DMS 273 (cell line): Measurements from ENCODE around the gene ZFR2.
A peak's percentile ranks its signal among the peaks of the same experiment; 100 is the strongest.
"Not testable (repeated sequence)": the region's sequence is repeated elsewhere in the genome, so short reads cannot be mapped to it uniquely, and the experiment has no call there.

ENCODE experiments used
- DNase-seq: peaks from one replicate; lab custom pipeline; 2025; ENCODE audit not compliant: unreplicated experiment; lab: John Stamatoyannopoulos, UW

The ZFR2 gene

DNA sequence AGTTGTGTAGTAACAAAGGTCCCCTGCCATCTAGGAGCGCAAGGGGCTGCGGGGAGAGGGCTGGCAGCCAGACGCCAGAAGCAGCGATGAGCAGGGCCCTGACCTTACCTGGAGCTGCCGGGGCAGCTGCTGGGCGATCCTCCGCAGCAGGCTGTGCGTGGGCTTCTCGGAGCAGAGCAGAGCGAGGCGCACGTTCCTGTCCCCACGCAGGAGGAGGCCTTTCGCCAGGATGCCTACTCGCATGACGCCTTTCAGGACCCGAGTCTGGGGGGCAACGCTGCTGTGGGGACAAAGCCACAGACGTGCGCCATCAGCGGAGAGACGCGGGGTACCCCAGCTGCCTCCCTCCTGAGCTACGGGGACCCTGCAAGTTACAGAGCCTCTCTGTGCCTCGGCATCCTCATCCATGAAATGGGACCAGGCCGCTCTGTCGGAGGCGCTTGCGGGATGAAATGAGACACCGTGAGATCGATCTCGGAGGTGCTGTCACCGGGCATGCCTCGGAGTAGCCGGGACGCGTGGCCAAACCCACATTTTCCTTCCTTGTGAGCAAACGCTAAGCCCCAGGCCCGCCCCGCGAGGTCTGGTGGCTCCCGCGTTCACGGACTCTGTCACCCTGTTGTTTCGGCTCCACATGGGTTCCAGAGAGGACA is 52.1 kb downstream of the ZFR2 start:
- no peak for DNase-seq

DNA sequence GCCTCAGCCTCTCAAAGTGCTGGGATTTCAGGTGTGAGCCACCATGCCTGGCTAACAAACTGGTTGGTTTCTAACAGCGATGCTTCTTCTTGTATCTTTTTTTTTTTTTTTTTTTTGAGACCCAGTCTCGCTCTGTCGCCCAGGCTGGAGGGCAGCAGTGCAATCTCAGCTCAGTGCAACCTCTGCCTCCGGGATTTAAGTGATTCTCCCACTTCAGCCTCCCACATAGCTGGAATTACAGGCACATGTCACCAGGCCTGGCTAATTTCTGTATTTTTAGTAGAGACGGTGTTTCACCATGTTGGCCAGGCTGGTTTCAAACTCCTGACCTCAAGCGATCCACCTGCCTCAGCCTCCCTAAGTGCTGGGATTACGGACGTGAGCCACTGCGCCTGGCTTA is 52.7 kb downstream of the ZFR2 start:
- not testable (repeated sequence) for DNase-seq

DNA sequence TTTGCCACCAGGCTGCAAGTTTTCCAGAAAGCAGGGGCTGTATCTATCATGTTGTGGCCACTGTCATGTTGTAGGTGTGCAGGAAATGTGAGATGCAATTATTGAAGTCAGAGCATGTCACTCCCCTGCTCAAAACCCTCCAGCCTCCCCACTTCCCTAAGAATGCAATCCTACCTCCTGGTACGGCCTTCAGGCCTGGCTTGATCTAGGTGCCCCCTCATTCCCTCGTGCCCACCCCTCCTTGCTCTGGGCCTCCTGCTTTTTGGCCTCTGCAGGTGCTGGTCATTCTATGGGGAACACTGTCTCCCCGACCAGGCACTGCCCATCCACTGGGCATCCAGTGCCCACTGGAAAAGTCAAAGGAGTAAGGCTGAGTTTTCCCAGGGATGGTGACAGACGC is 54.2 kb downstream of the ZFR2 start:
- DNase-seq = no peak

DNA sequence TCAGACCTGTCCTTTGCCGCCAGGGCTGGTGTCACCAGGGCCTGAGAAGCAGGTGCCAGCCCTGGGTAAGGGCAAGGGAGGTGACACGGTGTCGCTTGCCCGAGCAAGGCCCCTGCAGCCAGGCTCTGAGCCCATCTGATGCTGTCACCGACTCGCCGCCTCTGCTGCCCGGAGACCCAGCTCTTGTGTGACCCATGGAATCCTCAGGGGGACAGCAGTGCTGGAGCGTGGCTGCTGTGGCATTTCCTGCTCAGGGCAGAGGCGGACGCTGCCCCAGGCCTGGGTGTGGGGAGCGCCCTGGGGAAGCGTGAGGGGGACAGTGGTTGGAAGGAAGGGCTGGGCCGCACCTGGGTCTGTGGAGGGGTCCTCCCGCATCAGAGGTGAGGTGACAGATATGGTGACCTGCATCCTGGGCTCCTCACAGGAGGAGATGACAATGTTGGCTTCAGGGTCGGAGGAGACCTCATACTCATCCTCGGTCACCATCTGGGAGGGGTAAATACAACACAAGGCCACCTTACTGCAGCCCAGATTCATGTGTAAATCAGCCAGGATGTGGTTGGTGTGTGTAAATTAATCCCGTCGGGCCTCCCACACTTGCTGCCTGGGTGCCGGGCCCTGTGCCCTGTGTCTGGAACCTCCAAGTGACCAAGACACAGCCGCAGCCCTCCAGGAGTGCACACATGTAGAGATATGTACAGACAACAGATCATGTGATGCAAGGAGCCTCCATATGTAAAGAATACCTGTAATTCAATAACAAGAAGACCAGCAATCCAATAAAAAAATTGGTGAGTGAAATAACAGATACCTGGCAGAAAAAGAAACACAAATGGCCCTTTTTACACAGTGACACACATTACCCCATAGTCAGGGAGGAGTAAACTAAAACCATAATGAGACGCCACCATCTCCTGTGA is 55.1 kb downstream of the ZFR2 start:
- DNase-seq = no peak

DNA sequence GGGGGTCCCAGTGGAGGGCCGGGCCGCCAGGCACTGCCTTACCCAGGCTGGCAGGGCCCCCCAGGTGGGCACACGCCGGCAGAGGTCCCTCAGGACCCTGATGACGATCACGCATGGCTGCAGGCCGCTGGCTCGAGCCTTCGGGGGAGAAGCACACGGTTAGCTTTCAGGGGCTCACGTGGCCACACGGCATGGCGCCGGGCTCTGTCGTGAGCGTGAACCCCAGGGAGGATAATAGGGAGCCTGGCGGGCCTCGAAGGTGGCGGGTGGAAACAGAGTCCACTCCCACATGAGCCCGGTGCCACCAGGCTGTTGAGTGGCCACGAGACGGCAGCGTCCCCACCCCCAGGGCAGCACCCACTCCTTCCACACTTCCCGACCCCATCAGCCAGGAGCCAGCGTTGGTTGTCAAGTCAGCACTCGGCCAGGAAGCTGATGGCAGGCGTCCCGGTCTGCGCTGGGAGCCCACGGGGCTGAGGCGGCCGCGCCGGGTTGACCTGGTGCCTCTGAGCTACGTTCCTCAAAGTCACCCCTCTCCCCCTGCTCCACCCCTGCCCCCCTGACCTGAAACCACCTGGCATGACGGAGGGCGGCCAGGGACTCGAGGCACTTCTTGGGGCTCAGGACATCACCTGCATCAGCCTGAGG is 58.0 kb downstream of the ZFR2 start:
- no peak for DNase-seq

DNA sequence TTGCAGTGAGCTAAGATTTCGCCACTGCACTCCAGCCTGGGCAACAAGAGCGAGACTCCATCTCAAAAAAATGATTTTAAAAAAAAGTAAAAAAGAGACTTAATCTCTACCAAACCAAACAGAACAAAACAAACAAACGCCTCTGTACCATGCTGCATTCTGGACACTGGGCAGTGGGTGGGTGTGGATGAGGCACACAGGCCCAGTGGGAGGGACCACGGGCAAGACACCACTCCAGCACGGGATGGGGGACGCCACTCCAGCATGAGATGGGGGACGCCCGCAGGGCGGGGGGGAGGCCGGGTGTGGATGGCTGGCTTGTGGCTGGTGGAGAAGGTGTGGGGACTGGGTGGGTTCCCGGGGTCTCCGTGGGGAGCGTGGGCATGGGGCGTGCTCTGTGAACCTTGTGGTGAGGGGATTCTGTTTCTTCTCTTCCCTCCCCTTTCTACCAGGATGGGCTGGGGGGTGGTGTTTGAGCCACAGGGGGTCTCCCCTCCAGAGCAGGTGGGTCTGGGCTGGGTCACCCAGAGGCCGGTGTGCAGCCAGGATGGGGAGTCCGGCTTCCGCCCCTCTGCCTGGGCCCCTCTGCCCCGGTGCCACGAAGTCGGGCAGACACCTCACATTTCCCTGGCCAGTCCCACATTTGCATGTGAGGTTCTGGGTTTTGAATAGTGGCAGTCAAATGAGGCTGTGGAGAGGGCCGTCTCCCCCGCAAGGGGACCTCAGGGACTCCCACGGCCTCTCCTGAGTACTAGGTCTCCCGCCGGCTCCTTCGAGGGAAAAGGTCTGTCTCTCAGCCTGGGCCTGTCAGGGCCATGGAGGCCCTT is 58.7 kb downstream of the ZFR2 start:
- no peak for DNase-seq

DNA sequence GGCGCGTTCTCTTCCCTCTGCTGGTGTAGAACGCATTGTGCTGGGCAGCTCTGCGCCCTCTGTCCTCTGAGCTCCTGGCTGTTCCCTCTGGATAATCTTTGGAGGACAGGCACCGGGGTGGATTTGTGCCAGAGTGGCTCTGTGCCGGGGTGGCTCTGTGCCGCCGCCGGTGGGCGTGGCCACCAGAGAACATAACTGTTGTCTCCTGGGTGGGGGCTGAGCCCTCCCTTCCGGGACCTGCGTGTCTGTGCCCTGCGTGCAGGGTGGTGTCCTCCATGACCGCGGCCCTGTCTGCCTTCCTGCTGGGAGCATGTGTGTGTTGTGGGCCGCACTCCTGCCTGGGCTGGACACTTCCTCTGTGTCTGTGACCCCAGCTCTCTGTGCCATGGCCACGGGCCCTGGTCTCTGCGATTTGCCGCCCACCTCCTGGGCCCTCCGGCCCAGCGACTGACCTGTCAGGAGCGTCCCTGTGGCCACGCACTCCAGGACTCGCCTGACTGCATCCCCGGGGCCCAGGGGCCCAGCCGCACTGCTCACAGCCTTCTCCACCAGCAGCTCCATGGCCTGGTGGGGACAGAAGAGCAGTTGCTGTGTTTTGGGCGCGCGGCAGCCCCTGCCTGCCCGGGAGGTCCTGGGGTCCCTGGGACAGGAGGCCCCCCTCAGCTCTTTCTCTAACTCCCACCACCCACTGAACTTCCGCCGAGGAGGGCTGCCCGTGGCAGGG is 60.3 kb downstream of the ZFR2 start:
- no peak for DNase-seq

DNA sequence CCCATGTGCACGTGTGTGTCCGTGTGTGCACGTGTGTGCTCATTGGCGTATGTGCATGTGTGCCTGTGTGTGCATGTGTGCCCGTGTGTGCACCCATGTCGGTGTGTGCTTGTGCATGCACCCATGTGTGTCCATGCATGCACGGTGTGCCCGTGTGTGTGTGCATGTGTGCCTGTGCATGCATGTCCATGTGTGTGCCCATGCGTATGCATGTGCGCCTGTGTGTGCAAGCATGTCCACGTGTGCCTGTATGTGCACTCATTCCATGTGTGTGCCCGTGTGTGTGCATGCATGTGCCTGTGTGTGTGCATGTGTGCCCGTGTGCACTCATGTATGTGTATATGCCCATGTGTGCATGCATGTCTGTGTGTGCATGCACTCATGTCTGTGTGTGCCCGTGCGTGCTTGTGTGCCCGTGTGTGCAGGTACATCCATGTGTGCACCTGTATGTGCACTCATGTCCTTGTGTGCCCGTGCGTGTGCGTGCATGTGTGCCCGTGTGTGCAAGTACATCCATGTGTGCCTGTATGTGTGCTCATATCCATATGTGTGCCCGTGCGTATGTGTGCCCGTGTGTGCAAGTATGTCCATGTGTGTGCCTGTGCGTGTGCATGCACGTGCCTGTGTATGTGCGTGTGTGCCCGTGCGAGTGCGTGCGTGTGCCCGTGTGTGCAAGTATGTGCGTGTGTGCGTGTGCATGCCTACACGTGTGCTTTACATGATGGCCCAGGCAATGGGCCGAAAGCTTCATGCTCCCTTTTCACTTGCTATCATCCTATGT is 61.1 kb downstream of the ZFR2 start:
- no peak for DNase-seq

DNA sequence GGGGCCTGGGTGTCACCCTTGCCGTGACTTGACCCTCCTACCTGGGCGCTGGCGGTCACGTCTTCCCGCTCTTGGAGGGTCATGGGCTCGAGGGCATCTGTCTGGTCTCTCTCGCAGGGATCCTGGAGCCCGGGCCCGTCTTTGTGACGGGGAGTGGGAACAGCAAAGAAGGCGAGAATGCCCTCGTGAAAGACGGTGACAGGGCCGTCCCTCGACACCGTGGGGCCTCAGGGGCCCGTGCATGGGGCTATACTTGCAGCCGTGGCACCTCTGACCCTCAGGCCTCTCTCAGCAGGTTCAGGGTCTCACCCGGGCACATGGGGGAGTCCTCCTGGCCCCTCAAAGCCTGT is 61.7 kb downstream of the ZFR2 start:
- DNase-seq = no peak

DNA sequence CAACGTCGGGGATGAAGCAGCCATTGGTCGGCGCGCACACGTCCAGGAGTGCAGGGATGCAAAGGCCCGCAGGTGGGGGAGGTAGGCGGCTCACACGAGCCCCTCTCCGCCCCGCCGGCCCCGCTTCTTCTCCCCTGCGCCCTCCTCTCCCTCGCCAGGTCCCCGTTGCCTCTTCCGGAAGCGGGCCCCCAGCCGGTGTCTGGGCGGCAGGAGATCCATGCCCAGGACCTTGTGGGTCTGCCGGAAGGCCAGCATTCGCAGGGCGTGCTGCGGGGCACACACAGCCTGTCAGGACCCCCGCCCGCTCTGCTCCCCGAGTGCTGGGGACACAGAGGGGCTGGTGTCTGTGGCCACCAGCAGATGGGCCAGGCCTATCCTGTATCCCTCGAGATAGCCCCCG is 63.0 kb downstream of the ZFR2 start:
- no peak for DNase-seq

DNA sequence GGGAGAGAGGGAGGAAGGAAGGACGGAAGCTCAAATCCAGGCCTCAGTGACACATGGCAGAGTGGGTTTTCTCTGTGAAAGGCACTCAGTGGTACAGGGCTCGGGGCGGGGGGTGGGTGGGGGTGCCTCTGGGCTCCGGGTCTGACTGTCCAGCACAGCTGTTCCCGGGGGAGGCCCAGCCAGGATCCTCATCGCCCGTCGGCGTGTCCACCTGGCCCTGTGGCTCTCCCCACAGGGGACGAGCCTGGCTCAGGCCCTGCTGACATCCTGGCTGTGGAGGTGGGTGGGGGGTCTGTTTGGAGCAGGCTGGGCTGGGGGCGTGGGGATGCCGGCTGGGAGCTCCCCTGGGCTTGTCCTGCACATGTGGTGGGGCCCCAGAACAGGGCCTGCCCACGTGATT is 64.4 kb downstream of the ZFR2 start:
- DNase-seq = no peak

DNA sequence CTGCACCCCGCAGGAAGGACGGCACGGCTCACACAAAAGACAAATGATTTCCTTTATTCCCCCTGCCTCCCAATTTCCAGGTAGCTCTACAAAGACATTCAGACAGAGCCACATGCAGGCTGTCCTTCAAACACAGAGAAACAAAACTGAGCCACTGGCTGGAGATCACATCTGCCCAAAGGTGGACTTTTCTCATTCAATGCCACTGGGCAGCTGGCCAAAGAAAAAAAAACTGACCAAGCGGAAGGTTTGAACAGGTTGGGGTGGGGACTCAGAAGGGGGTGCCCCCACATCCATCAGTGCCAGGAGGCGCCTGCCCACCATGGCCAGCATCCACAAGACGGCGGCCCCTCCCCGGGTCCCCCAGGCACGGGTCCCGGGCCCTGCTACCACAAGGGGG is 64.9 kb downstream of the ZFR2 start:
- DNase-seq = no peak

DNA sequence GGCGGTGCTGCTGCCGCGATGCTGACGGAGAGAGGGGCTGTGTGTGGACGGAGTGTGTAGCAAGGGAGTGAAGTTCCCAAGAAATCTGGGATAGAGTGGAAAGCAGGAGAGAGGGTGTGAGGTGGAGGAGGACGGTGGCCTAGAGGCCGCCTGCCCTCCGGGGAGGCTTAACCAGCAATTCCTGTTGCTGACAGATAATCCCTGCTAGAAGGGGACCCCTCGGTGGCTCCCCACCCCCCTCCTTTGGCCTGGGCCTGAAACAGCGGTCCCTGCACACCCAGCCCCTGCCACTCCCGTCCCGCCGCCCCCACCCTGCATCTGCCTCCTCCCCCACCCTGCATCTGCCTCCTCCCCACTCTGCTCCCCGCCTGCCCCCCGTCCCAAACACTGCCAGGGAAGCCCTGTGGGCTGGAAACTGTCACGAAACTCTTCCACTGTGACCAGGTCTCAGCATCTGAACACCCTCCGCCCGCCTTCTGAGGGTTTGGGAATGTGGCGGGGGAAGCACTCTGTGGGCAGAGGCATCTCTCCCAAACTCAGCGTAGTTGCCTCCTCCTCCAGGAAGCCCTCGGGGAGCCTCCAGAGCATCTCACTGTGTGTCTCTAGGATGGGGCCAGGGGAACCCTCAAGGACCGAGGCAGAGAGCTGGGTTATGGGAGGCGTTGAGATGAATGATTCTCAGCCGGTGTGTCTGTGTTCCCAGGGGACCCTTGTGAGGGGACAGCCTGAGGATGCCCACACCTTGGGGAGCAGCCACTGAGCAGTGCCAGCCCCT is 65.5 kb downstream of the ZFR2 start:
- no peak for DNase-seq

DNA sequence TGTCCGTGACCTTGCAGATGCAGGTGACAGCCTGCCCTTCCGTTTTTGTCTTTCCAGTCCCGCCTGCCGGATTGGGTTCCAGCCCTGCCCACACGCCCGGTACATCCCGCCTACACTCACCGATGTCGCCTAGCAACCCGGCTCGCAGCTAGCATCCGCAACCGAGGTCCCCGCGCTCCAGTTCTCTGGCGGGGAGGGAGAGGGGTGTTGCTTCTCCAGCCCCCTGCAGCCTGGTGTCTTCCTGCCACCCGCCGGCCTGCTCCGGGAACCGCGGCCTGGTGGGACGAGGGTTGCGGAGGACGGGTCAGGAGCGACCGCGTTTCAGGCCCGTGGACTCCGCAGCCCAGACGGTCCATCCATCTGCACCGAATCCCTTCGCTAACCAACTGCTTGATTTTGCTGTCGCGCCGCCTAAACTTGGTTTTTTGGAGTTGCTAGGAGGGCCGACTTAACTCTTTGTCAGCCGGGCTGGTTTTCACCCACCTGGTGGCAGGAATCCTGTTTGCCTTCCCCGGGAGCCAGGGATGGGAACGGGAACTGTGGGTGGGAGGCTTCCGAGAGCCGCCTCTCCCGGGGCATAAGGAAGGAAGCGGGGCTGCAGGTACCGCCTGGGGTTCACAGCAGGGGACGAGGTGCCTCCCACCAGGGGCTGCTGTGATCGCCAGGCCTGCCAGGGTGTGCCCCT is 67.3 kb downstream of the ZFR2 start:
- peak; percentile 87 for DNase-seq

DNA sequence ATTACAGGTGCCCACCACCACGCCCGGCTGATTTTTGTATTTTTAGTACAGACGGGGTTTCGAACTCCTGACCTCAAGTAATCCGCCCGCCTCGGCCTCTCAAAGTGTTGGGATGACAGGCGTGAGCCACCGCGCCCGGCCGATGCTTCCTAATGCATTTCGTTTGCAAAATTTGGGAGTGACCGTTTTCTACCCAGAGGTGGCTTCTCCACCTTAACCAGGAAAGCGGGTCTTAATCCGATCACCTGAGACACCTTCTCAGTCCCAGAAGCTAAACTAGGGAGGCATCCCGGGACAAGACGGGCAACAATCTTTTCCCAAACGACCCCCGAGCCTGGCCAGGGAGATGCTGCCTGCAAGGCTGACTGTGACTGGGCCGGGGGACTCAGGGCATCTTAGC is 67.8 kb downstream of the ZFR2 start:
- no peak for DNase-seq

DNA sequence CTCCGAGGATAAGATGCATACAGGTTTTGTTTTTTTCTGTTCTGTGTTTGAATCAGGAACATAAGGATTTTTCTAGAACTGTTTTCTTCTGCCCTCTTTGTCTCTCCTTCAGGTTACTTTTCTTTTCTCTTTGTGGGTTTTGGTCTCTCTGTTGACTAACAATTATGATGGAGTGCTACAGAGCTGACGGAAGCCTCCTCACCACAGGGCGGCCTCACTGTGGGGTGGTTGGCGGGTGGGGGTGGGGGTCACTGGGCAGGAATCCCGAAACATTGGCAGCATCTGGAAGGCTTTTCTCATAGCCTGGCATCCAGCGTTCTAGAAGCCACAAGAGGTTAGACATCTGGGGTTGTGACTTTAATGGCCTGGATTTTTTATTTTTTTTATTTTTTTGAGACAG is 70.7 kb downstream of the ZFR2 start:
- DNase-seq = no peak

DNA sequence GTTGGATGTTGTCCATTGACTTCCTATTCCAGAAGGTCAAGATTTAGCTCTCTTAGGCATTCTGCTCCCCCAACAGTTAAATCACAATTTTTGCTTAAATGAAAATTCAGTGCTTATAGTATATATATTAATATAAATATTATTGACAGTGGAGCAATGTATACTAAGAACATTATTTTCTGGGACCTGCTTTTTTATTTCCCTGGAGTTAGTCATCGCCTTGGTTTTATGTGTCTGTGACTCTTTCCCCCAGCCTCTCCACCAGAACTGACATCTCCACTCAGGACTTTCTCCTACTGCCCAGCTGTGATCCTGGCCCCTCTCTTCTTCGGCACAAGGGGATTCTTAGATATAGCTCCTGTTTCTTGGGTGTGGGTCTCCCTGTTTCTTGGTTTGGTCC is 72.5 kb downstream of the ZFR2 start:
- no peak for DNase-seq

DNA sequence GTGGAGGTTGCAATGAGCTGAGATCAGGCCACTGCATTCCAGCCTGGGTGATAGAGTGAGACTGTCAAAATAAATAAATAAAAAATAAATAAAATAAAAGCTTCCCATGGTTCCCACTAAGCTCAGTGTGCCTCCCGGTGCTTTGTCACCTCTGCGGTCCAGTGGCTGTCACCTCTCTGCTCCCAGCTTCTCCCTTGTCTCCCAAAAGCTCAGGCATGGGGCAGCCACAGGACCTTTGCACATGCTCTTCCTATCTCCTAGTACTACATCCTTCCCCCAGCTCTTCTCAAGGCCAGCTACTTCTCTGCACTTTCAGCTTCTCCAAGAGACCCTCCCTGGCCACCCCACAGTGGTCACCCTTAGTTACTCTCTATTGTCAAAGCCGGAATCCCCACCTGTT is 75.0 kb downstream of the ZFR2 start:
- DNase-seq = no peak

DNA sequence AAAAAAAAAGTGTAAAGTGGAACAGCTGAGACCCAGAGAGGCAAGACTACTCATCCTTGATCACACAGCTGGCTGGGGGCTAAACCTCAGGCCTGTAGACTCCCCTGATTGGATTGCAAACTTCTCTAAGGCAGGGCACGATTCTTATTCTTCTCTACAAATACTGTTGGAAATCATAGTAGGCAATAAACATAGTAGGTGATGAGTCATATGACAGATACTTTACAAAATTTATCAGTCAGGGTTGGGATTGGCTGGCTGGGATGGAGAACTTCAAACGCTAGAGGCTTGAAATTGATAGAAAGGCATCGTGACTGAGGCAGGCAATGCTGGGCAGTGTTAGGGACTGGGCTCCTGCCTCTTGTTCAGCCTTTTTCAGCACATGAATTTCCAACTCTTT is 76.7 kb downstream of the ZFR2 start:
- no peak for DNase-seq
